Heart left ventricle (tissue), 16 donors: ENCODE measurements around the gene C1orf159. TPM values are rescaled to one million over a fixed set of nuclear protein-coding genes. Genes with fewer than 3 reads are reported as not detected.

Source experiments
- ATAC-seq, 4 donors: fragments of 200-7000 bp; cut with Tn5 transposase; one replicate each; pipeline ENCODE4 v1.9.1; 2020 to 2022; ENCODE audit warnings: moderate library complexity in 4 of 4, mild to moderate bottlenecking in 3 of 4, moderate number of reproducible peaks in 1 of 4
- DNase-seq, 5 donors: peaks; one replicate each; pipeline ENCODE4 v3.0.0-alpha.2; 2020
- H3K27ac ChIP-seq, 12 donors: fragments of 200-600 bp; sonication (generic) in 4 of 12; one replicate each; pipeline versions ENCODE4 v1.5.0 to v1.8.0; 2016 to 2022; ENCODE audit warnings: mild to moderate bottlenecking in 2 of 12
- H3K27me3 ChIP-seq, 9 donors: fragments of 200-600 bp; sonication (generic) in 2 of 9; one replicate each; pipeline versions ENCODE4 v1.5.1 to v1.8.0; 2016 to 2022; ENCODE audit warnings: mild to moderate bottlenecking in 3 of 9
- H3K36me3 ChIP-seq, 9 donors: fragments of 200-600 bp; sonication (generic) in 2 of 9; one replicate each; pipeline versions ENCODE4 v1.5.0 to v1.8.0; 2018 to 2022; ENCODE audit warnings: mild to moderate bottlenecking in 2 of 9
- H3K4me1 ChIP-seq, 12 donors: fragments of 200-600 bp; sonication (generic) in 4 of 12; one replicate each; pipeline versions ENCODE4 v1.5.0 to v1.8.0; 2016 to 2022; ENCODE audit warnings: mild to moderate bottlenecking in 3 of 12
- H3K4me3 ChIP-seq, 12 donors: fragments of 200-600 bp; sonication (generic) in 4 of 12; one replicate each; pipeline versions ENCODE4 v1.5.0 to v1.8.0; 2017 to 2022; ENCODE audit warnings: mild to moderate bottlenecking in 9 of 12, moderate library complexity in 4 of 12
- H3K9me3 ChIP-seq, 12 donors: fragments of 200-600 bp; sonication (generic) in 4 of 12; one replicate each; pipeline versions ENCODE4 v1.5.0 to v1.8.0; 2016 to 2022; ENCODE audit warnings: mild to moderate bottlenecking in 1 of 12
- CTCF ChIP-seq, 12 donors: fragments of 200-600 bp; sonication (generic) in 4 of 12; IDR thresholded peaks; one replicate each; pipeline versions ENCODE4 v1.5.0 to v1.8.0; 2018 to 2022; ENCODE audit warnings: antibody characterized with exemption in 12 of 12, mild to moderate bottlenecking in 5 of 12
- POLR2A ChIP-seq, 2 donors: fragments of 450-650 bp; IDR thresholded peaks; one replicate each; pipeline ENCODE4 v1.6.1; 2017; ENCODE audit warnings: antibody characterized with exemption in 2 of 2, mild to moderate bottlenecking in 2 of 2, moderate library complexity in 2 of 2
- WGBS, 4 donors: extraction: QIAGEN DNeasy Blood & Tissue Kit in 2 of 4; methylation state at CpG; one replicate each; pipeline versions ENCODE4 v1.1.5 to v1.1.7; 2013 to 2018; 5-methylcytosine and 5-hydroxymethylcytosine counted together
- intact Hi-C, 10 donors: fragments of 100-400 bp; cut with DNase I; formaldehyde crosslinking; loops; one replicate each; pipeline versions ENCODE4 v1.11.1 to v1.14.2; 2022
- polyA plus RNA-seq, 2 donors: library from polyadenylated mRNA; stranded (reverse); fragments of 200-250 nt; gene quantifications; one replicate each; pipeline ENCODE4 v1.2.3, GENCODE V29; 2013
- total RNA-seq, 9 donors: library from RNA; depleted of rRNA in 2 of 9; stranded (reverse); fragments of >200 nt in 2 of 9; fragmentation: NEBNext Ultra II Directional in 3 of 9; extraction: Animal tissue kit (Norgen Biotek cat#: 25700) in 3 of 9; gene quantifications; one replicate each; pipeline versions ENCODE4 v1.1.0 to v1.2.4, GENCODE V29; 2016 to 2023
- donor health status: ischemic (EF 13 %, LVEDD 7.1; RV severe dilation, severe dysfunction).
- donor health status: healthy with polysubstance abuse.
- donor health status: DM: no; HTN: yes; CAD: no.
- donor health status: DM: no; HTN: no; CAD: no.
- donor health status: ischemic (EF 25% LVEDD 6.9; RV normal size, moderate dysfunction).
- donor health status: ischemic (EF 25% LVEDD 5.7; RV mildly dilated, moderate dysfunction).
- donor health status: healthy.
- donor health status: DM: yes; HTN: yes; CAD: no.
- donor health status: ischemic (EF 35%, LVEDD 5.7; RV mildly dilated, moderate dysfunction).
- donor health status: nonischemic (EF 11% LVEDD 7.7; RV severe dilation, severe dysfunction).
- donor health status: DM: yes; HTN: yes; CAD: no.
- donor health status: PGD.
- donor health status: ischemic (EF 29% LVEDD 5.4; RV normal size, mild dysfunction).
- donor health status: nonischemic (EF 23%, LVEDD 6.1; RV moderate dilation, normal function).

C1orf159 gene
- total and polyA plus RNA-seq, 11 donors, result 3.7 to 7.2 (median 4.4) TPM

- H3K36me3 ChIP-seq, result no peaks in the 10 kb centered on the region
- no peak for ATAC-seq
- TF ChIP-seq CTCF (IDR thresholded peaks at IDR 0.05) (no peak), POLR2A (IDR thresholded peaks at IDR 0.05) (no peak)
- no peak for DNase-seq
- H3K4me3 ChIP-seq, result peak overlapping the region in 3 of 12 donors; percentile 49 to 65 (median 60)
- intact Hi-C loops, result loop anchor here in 7 of 10 donors (5.0 kb wide), 5 partner anchors 33 to 78 kb away; partner anchors contain the start of genes AGRN (in 3 of the 7) and PERM1 (in 1 of the 7)
- H3K27me3 ChIP-seq, result peaks cover 28 to 69% (median 46%) of the 10 kb centered on the region in 9 donors
- peaks cover 0 to 42% (median 18%) of the 10 kb centered on the region in 12 donors for H3K4me1 ChIP-seq
- H3K27ac ChIP-seq, result no peak overlapping the region
- H3K9me3 ChIP-seq, result no peaks in the 10 kb centered on the region
- WGBS, 4 donors, result 52 to 66% (median 59%) methylated on average over 38 of the region's 38 CpGs
Observed at GRCh38 chr1:1060281-1061000, 55.4 kb downstream of the C1orf159 start.

- Histone ChIP-seq H3K9me3 (no peaks in the 10 kb centered on the region), H3K27me3 (peaks cover 28 to 69% (median 46%) of the 10 kb centered on the region in 9 donors), H3K4me1 (peaks cover 0 to 42% (median 18%) of the 10 kb centered on the region in 12 donors), H3K27ac (peak overlapping the region in 1 of 12 donors; percentile 24), H3K4me3 (peak overlapping the region; percentile 37 to 70 (median 58)), H3K36me3 (no peaks in the 10 kb centered on the region)
- intact Hi-C loops, result loop anchor here in 7 of 10 donors (2.0 to 5.0 kb wide), 6 partner anchors 23 to 77 kb away; partner anchors contain the start of genes AGRN (in 3 of the 7) and PERM1 (in 1 of the 7)
- DNase-seq (peak; percentile 86 to 95 (median 87)), ATAC-seq (peak; percentile 66 to 94 (median 86))
- peak in 2 of 12 donors; percentile 4 for TF ChIP-seq CTCF (IDR thresholded peaks at IDR 0.05)
- TF ChIP-seq POLR2A (IDR thresholded peaks at IDR 0.05), result no peak
- 3 to 12% (median 8%) methylated on average over 20 to 69 of the region's 69 CpGs for WGBS, 4 donors
Observed at GRCh38 chr1:1059494-1060280, 56.2 kb downstream of the C1orf159 start.

- intact Hi-C loops, result loop anchor here in 1 of 10 donors (2.0 kb wide), 1 partner anchor 22 kb away; no protein-coding TSS in a partner anchor
- H3K27me3 ChIP-seq, result peaks cover 24 to 62% (median 41%) of the 10 kb centered on the region in 9 donors
- DNase-seq (no peak), ATAC-seq (peak in 2 of 4 donors; percentile 23 to 38)
- TF ChIP-seq CTCF (IDR thresholded peaks at IDR 0.05) (peak in 10 of 12 donors; percentile 22 to 54 (median 34)), POLR2A (IDR thresholded peaks at IDR 0.05) (no peak)
- H3K4me3 ChIP-seq, result peak overlapping the region; percentile 37 to 70 (median 58)
- peaks cover 0 to 39% (median 15%) of the 10 kb centered on the region in 12 donors for H3K4me1 ChIP-seq
- H3K9me3 ChIP-seq, result no peaks in the 10 kb centered on the region
- WGBS, 4 donors, result 0 to 2% (median 1%) methylated on average over 34 to 48 of the region's 48 CpGs
- H3K27ac ChIP-seq, result peak overlapping the region in 1 of 12 donors; percentile 24
- H3K36me3 ChIP-seq, result peaks cover 0 to 2% (median 0%) of the 10 kb centered on the region in 9 donors
Observed at GRCh38 chr1:1058921-1059493, 56.9 kb downstream of the C1orf159 start.
